Nephron progenitor cell (in vitro differentiated cells): Measurements from ENCODE around the gene TEC.
"Not testable (repeated sequence)": the region's sequence is repeated elsewhere in the genome, so short reads cannot be mapped to it uniquely, and the experiment has no call there.

Experiments used
- DNase-seq: peaks from one replicate; pipeline ENCODE4 v3.0.0; 2021
- H3K27ac Mint-ChIP-seq: 2 replicates; pipeline ENCODE4 v1.8.0; 2021; ENCODE audit warnings: mild to moderate bottlenecking, moderate library complexity, mixed read lengths
- H3K27me3 Mint-ChIP-seq: 2 replicates; pipeline ENCODE4 v1.8.0; 2021; ENCODE audit warnings: mild to moderate bottlenecking, low read depth, mixed read lengths; ENCODE audit not compliant: poor library complexity
- H3K36me3 Mint-ChIP-seq: 2 replicates; pipeline ENCODE4 v1.8.0; 2021; ENCODE audit warnings: low read depth, mixed read lengths
- H3K4me1 Mint-ChIP-seq: 2 replicates; pipeline ENCODE4 v1.8.0; 2021; ENCODE audit warnings: mixed read lengths
- H3K4me3 Mint-ChIP-seq: 2 replicates; pipeline ENCODE4 v1.8.0; 2021; ENCODE audit warnings: mild to moderate bottlenecking, moderate library complexity, mixed read lengths
- H3K9me3 Mint-ChIP-seq: 2 replicates; pipeline ENCODE4 v1.8.0; 2021; ENCODE audit warnings: mild to moderate bottlenecking, moderate library complexity, mixed read lengths
- TF ChIP-seq, protein P1 (sequence below): fragments of 200-600 bp; sonication (generic); IDR thresholded peaks from 2 replicates; pipeline ENCODE4 v1.5.0; 2021; ENCODE audit warnings: antibody characterized with exemption

Gene TEC

DNA sequence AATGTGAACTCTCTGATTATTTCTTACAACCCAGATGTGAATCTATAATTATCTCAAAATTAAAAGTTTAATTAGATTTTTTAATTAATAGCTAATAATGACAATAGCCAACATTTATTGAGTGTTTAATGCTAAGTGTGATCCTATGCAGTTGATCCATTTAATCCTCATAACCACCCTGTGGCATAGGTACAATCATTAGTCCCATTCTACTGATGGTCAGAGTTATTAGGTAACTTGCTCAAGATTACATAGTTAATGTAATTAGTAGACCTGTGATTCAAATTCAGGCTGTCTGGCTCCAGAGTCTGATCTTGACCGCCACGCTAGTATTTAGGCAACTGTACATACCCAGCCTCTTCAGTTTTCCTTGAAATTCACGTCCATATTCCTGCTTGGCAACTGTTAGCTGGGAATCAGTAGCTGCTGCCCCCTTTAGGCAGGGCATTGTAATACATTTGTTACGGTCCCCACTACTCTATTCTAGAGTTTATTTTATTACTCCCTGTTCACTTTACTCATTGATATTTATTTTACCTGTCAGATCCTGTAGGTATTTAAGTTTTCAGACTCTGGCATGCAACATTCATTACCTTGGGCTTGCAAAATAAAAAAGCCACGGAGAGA is 20.6 kb upstream of the TEC start:
- H3K9me3 Mint-ChIP-seq, result peaks cover 34% of the 10 kb centered on the region
- DNase-seq, result no peak
- TF ChIP-seq, protein P1, sequence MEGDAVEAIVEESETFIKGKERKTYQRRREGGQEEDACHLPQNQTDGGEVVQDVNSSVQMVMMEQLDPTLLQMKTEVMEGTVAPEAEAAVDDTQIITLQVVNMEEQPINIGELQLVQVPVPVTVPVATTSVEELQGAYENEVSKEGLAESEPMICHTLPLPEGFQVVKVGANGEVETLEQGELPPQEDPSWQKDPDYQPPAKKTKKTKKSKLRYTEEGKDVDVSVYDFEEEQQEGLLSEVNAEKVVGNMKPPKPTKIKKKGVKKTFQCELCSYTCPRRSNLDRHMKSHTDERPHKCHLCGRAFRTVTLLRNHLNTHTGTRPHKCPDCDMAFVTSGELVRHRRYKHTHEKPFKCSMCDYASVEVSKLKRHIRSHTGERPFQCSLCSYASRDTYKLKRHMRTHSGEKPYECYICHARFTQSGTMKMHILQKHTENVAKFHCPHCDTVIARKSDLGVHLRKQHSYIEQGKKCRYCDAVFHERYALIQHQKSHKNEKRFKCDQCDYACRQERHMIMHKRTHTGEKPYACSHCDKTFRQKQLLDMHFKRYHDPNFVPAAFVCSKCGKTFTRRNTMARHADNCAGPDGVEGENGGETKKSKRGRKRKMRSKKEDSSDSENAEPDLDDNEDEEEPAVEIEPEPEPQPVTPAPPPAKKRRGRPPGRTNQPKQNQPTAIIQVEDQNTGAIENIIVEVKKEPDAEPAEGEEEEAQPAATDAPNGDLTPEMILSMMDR, result no peak

DNA sequence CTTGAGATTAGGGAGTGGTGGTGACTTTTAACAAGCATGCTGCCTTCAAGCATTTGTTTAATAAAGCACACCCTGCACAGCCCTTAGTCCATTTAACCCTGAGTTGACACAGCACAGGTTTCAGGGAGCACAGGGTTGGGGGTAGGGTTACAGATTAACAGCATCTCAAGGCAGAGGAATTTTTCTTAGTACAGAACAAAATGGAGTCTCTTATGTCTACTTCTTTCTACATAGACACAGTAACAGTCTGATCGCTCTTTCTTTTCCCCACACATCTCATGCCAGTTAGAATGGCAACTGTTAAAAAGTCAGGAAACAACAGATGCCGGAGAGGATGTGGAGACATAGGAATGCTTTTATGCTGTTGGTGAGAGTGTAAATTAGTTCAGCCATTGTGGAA is 16.4 kb upstream of the TEC start:
- H3K36me3 Mint-ChIP-seq, H3K27ac Mint-ChIP-seq, DNase-seq, H3K4me3 Mint-ChIP-seq, H3K4me1 Mint-ChIP-seq: not testable (repeated sequence)
- H3K27me3 Mint-ChIP-seq, result peaks cover 12% of the 10 kb centered on the region
- peaks cover 50% of the 10 kb centered on the region for H3K9me3 Mint-ChIP-seq

More for the DNA sequence above, 20.6 kb upstream of the TEC start:
- no peaks in the 10 kb centered on the region for H3K4me1 Mint-ChIP-seq
- no peak overlapping the region for H3K4me3 Mint-ChIP-seq
- H3K36me3 Mint-ChIP-seq, result no peaks in the 10 kb centered on the region
- no peaks in the 10 kb centered on the region for H3K27me3 Mint-ChIP-seq
- no peak overlapping the region for H3K27ac Mint-ChIP-seq

DNA sequence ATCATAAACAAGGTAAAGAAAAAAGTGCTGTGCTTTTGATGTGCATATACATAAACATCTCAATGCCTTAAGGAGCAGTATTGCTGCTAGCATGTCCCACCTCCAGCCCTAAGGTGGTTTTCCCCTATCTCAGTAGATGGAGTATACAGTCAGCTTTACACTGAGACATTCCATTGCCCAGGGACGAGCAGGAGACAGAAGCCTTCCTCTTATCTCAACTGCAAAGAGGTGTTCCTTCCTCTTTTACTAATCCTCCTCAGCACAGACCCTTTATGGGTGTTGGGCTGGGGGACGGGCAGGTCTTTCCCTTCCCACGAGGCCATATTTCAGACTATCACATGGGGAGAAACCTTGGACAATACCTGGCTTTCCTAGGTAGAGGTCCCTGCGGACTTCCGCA is 16.0 kb upstream of the TEC start:
- H3K27me3 Mint-ChIP-seq, result peaks cover 12% of the 10 kb centered on the region

DNA sequence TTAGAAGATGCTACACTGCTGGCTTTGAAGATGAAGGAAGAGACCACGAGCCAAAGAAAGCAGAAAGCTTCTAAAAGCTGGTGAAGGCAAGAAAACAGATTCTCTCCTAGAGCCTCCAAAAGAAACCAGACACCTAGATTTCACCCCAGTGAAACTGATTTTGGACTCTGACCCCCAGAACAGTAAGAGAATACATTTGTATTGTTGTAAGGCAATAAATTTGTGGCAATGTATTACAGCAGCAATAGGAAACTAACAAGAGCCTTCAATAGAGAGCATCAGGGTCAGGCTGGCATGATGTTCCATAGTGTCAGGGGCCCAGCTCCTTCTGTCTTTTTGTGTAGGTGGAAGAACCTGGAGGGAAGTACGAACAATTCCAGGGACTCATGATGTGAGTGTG is 6.0 kb upstream of the TEC start:
- no peak overlapping the region for H3K4me3 Mint-ChIP-seq
- H3K9me3 Mint-ChIP-seq, result peaks cover 16% of the 10 kb centered on the region
- TF ChIP-seq, protein P1, result no peak
- H3K27me3 Mint-ChIP-seq, result peaks cover 20% of the 10 kb centered on the region
- no peak overlapping the region for H3K27ac Mint-ChIP-seq
- H3K36me3 Mint-ChIP-seq, result no peaks in the 10 kb centered on the region
- no peak for DNase-seq
- H3K4me1 Mint-ChIP-seq, result no peaks in the 10 kb centered on the region

More for the DNA sequence above, 16.0 kb upstream of the TEC start:
- H3K36me3 Mint-ChIP-seq, DNase-seq, H3K4me3 Mint-ChIP-seq, H3K27ac Mint-ChIP-seq, H3K4me1 Mint-ChIP-seq: not testable (repeated sequence)
- H3K9me3 Mint-ChIP-seq, result peaks cover 50% of the 10 kb centered on the region

DNA sequence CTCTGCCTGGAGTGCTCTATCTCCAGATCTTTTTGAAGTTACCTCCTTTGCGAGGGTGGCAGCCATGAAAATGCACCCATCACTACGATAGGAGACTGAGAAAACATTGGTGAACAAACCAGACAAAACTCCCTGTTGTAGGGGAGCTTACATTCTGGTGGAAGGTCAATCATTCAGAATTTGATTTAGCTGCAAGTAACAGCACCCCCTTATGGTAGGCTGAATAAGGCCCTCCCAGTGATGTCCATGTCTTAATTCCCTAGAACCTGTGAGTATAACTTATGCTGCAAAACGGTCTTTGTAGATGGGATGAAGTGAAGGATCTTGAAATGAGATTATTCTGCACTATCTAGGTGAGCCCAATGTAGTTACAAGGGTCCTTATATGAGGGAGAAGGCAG is 5.6 kb upstream of the TEC start:
- DNase-seq, result no peak
- Mint-ChIP-seq H3K4me3 (no peak overlapping the region), H3K27ac (no peak overlapping the region), H3K36me3 (no peaks in the 10 kb centered on the region), H3K4me1 (no peaks in the 10 kb centered on the region), H3K9me3 (peaks cover 20% of the 10 kb centered on the region), H3K27me3 (peaks cover 24% of the 10 kb centered on the region)
- TF ChIP-seq, protein P1, result no peak

DNA sequence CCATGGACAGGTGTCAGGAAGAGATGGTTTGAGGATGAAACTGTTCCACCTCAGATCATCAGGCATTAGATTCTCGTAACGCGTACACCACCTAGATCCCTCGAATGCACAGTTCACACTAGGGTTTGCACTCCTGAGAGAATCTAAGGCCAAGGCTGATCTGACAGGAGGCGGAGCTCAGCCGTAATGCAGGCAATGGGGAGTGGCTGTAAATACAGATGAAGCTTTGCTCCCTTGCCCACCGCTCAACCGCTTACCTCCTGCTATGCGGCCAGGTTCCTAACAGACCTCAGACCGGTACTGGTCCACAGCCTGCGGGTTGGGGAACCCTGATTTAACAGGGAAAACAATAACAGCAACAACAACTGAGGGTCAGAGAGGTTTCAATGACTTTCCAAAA is 2.0 kb upstream of the TEC start:
- no peak overlapping the region for H3K27ac Mint-ChIP-seq
- TF ChIP-seq, protein P1, result no peak
- H3K36me3 Mint-ChIP-seq, result no peaks in the 10 kb centered on the region
- H3K4me3 Mint-ChIP-seq, result no peak overlapping the region
- H3K27me3 Mint-ChIP-seq, result peaks cover 50% of the 10 kb centered on the region
- peaks cover 3% of the 10 kb centered on the region for H3K4me1 Mint-ChIP-seq
- DNase-seq, result no peak
- peaks cover 21% of the 10 kb centered on the region for H3K9me3 Mint-ChIP-seq

DNA sequence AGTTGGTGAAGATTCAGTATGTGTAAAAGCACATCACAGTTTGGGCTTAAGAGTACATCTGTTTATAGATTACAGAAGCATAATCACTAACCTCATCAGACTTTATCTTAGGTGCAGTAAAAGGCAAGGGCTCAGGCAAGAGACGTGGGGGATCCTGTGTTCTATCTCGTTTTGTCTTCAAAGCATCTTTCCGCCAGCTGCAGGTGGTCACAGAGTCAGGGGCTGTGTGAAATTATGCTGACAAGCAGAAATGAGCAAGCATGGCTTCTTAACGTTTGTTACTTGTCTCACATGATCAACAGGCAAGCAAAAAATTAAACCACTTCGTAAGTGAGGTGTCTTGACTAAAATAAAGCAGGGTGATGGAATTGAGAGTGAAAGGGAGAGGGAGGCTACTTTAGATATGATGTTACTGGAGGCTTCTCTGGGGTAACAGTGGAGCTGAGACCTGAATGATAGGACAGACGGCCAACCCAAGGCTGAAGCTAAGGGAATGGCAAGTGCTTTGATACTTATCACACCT is 1.4 kb upstream of the TEC start:
- DNase-seq, result no peak
- no peak overlapping the region for H3K4me3 Mint-ChIP-seq
- peaks cover 24% of the 10 kb centered on the region for H3K9me3 Mint-ChIP-seq
- H3K36me3 Mint-ChIP-seq, result no peaks in the 10 kb centered on the region
- peaks cover 56% of the 10 kb centered on the region for H3K27me3 Mint-ChIP-seq
- TF ChIP-seq, protein P1, result no peak
- no peak overlapping the region for H3K27ac Mint-ChIP-seq
- H3K4me1 Mint-ChIP-seq, result peaks cover 3% of the 10 kb centered on the region
